NCI-H187 (cell line): ENCODE measurements around the gene EXD2.
"Not testable (repeated sequence)": the region's sequence is repeated elsewhere in the genome, so short reads cannot be mapped to it uniquely, and the experiment has no call there.

ENCODE experiments used
- DNase-seq, 2 experiments: peaks; one replicate each; lab custom pipeline; 2025; lab: John Stamatoyannopoulos, UW

EXD2 gene

DNA sequence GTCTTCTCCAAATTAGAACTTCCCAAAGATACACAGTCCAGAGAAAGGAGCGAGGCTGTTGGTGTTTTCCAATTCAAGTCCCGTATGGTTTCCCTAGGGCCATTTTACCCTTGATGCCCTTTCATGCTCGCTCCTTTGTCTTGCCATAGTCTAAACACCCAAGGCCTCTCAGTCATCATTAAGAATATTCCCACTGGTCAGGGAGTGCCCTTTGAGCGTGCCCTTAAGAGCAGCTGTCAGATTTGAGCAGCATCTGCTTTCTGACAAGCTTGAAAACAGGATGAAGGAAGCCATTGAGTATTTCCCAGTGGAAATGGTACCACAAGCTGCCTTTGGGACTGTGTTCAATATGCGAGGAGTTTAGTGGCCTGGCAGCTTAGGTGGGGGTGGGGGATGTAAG is 58.3 kb downstream of the EXD2 start:
- DNase-seq, result no peak

DNA sequence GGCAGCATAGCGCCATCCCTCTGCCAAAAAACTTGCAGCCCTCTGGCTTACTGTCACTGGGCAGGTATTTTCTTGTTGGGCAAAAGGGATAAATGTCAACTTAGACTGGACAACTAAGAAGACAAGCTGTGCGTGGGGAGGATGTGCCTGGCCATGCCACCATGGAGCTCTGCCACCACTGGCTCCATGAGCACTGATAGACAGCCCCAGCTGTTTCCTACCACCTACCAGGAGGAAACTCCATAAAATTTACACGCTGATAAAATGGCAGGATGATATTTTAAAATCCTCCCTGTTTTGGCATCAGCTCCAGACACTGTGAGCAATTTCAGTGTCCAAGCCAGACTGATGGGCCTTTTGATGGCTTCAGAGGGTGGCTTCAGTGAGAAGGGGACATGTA is 61.6 kb downstream of the EXD2 start:
- no peak for DNase-seq

DNA sequence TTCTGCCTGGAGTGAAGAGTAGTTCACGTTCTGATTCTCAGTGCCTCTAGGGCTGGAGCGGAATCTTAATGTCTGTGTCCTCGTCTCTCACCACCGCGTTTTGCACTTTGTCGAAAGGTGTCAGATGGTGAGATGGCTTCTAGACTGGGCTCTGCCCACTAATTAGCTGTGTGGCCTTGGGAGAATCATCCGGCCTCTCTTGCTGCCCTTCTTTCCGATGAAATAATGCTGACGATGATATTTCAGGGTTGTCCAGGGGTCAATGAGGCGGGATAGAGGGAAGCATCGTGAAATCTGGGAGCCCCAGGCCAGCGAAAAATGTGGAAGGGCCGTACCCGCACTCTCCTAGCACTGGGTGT is 67.8 kb downstream of the EXD2 start:
- no peak for DNase-seq

DNA sequence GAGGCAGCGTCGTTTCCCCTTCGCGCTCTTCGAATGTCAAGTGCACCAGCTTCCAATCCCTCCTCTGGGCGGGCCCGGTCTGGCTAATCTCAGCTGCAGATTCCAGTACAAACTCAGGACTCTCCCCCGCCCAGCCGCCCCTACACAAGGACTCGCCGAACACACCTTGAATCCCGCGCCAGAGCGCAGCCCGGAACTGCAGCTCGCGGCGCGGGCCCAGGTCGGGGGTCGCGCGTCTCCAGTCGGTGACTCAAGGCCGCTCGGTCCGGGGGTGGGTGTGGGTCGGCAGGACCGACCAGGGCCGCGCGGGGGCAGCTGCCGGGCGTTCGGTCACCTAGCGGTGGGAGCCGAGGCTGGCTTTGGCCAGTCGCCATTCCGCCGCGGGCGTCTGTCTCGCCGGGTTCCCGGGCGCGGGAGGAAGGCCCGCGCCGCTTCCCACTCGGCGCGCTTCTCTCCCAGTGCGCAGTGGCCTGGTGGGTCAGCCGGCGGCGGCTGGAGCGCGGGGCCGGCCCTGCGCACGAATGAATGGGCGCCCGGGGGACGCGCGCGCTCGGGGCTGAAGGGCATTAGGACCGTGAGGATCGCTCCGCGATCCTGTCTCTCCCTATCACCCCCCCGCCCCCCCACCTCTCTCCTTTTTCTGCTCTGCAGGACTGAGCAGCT is 68.4 kb downstream of the EXD2 start, which contains the start of gene GALNT16:
Gene GALNT16, plus strand, starts transcription at position 632 of the 663 bp plus-strand sequence. CDS start 133 bp downstream, outside the sequence.
- DNase-seq, result peak; percentile 57 to 68

DNA sequence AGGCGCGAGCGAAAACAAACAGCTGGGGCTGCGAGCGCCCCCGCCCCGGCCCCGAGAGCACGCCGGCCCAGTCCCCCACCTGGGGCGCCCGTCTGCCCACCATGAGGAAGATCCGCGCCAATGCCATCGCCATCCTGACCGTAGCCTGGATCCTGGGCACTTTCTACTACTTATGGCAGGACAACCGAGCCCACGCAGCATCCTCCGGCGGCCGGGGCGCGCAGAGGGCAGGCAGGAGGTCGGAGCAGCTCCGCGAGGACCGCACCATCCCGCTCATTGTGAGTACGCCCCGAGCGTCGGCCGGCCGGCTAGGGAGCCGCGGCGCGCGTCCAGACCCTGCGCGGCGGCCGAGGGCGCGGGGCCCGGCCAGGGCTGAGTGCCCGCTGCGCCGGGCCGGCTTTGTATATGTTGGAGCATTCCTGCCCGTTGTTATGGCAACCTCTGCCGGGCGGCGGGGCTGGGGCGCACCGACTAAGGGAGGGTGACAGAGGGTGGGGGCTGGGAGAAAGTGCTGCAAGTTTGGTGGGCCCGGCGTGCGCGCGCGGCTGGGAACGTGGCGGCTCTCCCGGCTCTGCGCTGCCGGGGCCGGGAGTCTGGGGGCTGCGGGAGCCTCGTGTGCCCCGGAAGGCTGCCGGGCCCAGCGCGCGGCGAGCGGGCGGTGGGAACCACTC is 69.0 kb downstream of the EXD2 start:
- no peak for DNase-seq

DNA sequence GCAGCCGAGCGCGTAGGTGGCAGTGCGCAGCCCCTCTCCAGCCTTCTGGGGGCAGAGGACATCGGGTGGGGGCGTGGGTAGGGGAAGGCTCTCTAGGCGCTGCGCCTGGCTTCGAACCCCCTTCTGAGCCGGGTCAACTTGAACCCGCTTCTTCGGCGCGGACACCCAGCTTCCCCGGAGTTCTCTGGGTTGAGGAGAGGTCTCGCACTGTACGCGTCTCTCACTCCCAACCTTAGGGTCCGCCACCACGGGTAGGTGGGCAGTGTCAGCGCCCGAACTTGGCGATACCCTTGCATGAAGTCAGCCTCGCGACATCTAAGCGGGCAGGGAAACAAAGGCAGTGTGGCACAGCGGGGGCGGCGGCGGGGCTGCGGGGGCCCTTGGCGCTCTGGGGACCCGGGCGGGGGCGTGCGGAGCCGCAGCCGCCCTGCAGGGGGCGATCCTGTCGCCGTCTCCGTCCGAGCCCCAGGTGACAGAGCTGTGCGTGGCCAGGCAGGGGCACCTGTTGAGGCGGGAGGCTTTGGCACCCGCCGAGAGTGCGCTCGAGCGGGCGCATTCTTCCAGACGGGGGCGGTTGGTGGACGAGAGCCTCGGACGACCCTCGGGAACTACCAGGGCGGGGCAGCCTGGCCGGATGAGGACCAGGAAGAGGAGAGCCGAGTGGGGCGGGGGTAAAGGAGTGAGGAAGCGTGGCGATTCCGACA is 69.7 kb downstream of the EXD2 start:
- DNase-seq, result peak; percentile 23 to 37

DNA sequence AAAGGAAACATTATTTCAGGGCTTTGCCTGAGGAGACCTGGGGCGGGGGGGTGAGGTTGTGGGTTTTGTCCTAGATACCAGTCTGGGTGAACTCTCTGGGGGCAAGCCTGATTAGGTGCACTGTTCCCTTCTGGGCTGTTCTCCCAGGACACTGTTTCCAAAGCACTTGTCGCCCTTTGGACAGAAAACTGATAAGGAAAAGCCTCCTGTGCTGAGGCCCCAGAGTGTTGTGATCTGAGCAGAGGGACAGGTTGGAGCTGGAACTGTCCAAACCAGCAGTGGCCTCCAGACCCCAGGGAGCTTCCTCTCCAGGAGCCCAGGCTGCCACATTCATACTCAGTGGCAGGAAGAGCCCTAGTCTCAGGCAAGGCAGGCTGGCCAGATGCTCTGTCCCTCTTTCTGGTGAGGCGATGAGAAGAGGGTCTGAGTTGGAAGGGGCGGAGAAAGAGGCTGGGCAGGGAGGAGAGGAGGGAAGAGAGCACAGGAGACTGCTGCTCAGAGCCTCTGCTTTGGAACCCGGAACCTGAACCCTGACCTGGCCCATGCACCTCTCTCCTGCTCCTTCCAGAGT is 70.5 kb downstream of the EXD2 start:
- DNase-seq, result no peak

DNA sequence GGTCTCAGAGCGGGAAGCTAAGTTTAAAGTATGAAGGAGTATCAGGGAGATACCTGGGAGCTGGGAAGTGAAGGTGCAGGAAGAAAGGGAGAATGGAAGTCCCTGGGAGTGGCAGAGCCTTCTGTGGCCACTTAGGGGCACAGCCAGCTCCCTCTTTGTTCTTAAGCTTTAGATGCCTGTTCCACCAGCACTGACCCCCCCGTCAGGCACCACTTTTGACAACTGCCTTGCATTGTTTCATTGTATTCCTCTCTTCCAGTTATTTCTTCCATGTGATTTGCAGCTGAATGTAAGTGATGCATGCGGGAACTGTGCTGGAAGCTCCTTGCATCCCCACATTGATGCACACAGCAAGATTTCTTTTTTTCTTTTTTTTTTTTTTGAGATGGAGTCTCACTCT is 71.2 kb downstream of the EXD2 start:
- no peak for DNase-seq

DNA sequence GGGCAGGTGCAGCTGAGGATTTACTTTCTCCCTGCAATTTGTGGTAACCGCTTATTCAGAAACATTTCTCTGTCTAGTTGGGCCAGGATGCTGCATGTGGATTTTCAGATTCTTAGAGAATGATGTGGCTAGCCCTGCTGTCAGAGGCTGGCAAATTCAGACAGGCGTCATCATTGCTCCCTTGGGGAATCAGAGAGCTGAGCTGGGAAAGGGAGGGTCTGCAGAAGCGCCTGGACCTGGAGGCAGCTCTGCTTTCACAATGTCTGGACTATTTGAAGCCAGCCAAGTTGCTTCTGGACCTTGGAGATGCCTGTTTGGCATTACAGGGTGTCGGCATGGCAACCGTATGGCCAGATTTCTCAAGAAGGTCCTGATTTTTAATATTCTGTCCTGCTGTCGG is 72.1 kb downstream of the EXD2 start:
- peak; percentile 49 to 66 for DNase-seq

DNA sequence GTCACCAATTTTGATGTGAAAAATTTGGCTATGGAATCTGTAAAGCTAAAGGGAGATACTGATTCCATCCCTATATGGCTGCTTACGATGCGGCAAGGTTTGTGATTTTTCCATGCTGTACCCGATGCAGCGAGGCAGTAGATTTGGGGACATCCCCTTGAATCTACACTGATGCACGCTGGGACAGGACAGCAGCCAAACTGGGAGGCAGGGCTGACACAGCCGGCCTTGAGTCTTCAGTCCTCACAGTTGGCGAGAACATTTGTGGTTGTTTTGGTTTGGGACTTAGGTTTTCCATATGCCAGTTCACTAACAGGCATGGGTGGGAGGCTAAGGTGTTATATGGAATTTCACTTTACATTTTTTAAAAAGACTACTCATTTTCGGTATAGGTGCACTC is 72.5 kb downstream of the EXD2 start:
- DNase-seq, result no peak

DNA sequence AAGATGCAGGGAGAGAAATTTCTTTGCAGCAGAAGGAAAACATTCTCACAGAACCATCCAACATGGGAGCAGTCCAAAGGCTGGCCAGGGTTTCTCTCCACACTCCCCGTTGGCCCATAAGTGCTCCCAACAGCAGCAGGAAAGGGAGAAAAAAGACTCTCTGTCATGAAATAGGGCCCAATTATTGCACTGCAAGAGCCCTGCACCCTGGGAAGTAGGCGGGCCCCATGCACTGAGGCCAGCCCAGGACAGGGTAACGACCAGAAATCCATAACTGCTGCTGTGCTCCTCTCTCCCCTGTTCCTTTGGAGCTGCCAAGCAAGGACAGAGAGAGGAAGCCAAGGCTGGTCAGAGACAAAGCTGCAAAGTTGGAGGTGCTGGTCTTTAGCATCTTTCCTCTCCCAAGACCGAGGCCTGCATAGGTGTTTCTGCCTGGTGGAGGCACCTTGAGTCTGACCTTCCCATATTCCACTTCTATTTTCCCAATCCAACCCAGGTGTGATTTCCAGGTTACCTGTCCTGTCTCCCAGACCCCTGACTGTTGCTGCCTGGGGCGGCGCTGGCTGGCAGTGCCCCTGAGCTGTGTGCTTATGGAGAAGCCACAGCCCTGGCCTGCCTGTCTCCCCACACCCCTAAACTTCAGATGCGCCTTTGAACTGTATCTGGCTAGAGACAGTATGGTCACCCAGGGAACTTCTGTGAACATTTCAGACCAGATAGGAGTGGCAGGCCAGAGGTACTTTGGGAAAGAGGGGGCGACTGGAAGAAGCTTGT is 75.5 kb downstream of the EXD2 start:
- no peak for DNase-seq

DNA sequence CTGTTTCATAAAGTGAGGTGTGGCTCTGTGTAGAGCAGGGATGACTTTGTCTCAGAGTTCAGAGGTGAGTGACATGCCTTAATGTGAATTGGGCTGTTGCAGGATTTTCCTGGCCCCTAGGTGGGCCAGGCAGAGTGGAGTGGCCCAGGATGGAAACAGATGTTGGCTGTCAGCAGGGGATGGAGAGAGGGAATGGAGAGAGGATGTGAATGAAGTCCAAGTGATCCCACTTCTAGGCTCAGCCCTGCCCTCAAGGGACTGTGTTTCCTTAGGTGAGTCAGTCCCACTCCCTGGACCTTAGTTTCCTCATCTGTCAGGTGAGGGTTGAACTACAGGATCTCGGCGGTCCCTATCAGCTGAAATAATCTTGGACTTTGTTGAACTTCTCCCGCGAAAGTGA is 76.2 kb downstream of the EXD2 start:
- no peak for DNase-seq

DNA sequence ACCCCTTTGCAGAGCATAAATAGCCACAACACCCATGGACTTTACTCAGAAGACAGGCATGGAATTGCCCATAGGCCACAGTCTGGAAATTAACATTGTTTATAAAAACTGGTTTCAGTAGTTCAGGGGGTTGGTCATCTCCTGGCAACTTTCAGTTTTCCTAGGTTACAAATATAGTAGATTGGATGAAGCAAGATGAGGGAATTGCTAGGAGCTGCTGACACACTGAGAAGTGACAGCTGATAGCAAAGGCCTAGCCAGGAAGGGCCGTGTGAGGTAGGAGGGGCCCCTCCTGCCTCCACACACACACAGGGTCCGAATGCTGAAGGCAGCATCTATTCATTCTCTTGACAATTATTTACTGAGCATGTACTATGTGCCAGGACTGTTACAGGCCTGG is 76.9 kb downstream of the EXD2 start:
- DNase-seq, result no peak

DNA sequence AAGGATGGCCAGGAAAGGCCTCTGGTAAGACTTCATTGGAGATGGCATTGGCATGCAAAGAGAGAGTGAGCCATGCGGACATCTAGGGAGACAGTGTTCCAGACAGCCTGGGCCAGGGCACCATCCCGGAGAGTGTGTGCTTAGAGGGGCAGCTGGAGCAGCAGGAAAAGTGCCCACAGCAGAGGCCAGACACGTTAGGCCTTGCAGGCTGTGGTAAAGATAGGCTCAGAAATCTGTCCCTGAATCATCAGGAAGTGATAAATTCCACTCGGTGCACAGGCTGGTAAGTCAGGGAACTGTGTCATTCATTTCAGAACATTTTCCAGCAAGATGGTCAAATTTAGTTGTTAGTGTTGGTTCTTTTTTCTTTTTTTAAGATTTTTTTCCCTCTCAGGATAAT is 77.5 kb downstream of the EXD2 start:
- DNase-seq, result no peak

DNA sequence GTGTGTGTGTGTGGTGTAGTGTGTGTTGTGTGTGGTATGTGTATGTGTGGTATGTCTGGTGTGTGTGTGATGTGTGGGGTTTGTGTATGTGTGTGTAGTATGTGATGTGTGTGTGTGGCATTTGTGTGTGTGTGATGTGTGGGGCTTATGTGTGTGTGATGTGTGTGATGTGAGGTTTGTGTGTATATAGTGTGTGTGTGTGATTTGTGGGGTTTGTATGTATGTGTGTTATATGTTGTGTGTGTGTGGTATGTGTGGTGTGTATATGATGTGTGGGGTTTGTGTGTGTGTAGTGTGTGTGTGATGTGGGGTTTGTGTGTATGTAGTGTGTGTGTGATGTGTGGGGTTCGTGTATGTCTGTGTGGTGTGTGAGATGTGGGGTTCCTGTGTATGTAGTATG is 78.1 kb downstream of the EXD2 start:
- no peak for DNase-seq

DNA sequence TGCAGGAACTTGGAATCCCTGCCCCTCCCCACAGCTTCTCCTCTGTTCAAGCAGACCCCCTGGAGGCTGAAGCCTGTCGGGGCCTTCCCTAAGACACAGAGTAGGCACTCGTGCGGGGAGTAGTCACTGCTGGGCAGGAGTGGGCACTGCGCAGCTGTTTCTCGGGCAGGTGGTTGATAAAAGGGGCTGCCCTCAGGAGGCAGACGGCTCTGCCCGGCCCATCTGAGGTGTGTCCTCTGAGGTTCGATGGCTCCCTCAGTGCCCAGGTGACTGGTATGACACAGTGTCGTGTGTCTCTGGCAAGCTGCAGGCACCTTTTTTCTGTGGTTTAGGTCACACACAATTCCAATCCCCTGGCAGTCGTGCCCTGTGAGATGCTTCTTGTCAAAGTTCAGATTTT is 78.8 kb downstream of the EXD2 start:
- DNase-seq, result no peak

DNA sequence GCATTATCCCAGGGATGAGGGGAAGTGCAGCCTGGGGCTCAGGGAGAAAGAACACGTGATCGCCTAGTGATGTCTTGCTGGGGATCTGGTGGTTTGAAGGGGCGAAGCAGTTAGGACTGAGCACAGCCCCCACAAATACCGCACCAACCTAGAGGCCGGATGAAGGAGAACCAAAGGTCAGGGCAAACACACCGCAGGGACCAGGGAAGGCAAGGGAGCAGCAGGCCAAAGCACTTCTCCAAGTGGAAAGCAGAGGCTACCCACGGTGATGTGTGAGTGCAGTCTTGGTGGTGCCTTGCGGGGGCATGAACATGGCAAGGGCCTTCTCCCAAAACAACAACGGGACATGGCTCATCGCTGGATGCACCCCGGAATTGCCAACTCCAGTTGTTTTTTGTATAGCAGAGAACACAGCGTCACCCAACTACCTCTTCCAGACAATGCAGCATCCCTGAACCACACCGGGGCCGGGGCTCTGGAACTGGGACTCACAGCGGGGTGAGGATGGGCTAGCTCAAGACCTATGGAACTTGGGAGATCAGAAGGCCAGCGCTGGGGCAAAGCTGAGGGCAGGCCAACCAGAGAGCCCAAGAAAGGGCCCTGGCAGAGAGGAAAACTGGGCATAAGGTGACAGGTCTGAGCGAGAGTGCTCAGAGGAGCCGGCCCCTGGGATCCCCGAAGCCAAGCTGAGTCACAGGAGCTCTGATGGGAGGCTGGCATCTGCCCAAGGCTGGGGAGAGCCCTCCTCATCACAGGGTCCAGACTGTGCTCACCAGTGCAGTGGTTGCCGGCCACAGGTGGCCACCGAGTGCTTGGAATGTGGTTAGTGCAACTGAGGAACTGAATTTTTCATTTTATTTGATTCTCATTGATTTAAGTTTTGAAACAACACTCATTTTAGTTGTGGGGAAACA is 79.8 kb downstream of the EXD2 start:
- no peak for DNase-seq

DNA sequence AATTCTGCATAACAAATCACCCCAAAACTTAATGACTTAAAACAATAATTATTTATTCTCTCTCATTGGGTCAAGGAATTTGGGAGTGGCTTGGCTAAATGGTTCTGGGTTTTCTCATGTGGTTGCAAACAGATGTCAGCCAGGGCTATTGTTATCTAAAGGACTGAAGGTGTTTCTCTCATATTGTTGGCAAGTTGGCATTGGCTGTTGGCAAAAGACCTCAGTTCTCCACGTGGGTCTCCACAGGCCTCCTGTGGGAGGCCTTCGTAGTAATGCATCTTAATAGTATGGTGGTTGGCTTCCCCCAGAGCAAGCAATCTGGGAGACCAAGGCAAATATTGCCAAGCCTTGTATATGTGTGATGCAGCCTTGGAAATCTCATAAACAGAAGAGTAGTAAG is 83.0 kb downstream of the EXD2 start:
- DNase-seq, result no peak

DNA sequence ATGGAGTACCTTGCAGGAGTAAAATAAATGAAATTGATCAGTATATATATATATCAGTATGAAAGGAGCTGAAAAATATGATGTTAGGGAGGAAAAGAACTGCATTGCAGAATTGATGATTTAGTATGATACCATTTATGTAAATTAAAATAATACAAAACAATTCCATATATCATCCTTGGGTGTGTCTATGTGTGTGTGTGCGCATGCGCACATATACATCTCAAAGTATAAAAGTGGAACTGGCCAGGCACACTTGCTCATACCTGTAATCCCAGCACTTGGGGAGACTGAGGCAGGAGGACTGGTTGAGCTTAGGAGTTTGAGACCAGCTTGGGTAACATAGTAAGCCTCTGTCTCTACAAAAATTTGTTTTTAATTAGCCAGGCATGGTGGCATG is 84.0 kb downstream of the EXD2 start:
- DNase-seq, result no peak

DNA sequence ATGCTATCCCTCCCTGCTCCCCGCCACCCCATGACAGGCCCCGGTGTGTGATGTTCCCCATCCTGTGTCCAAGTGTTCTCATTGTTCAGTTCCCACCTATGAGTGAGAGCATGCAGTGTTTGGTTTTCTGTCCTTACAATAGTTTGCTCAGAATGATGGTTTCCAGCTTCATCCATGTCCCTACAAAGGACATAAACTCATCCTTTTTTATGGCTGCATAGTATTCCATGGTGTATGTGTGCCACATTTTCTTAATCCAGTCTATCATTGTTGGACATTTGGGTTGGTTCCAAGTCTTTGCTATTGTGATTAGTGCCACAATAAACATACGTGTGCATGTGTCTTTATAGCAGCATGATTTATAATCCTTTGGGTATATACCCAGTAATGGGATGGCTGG is 86.1 kb downstream of the EXD2 start:
- not testable (repeated sequence) for DNase-seq

DNA sequence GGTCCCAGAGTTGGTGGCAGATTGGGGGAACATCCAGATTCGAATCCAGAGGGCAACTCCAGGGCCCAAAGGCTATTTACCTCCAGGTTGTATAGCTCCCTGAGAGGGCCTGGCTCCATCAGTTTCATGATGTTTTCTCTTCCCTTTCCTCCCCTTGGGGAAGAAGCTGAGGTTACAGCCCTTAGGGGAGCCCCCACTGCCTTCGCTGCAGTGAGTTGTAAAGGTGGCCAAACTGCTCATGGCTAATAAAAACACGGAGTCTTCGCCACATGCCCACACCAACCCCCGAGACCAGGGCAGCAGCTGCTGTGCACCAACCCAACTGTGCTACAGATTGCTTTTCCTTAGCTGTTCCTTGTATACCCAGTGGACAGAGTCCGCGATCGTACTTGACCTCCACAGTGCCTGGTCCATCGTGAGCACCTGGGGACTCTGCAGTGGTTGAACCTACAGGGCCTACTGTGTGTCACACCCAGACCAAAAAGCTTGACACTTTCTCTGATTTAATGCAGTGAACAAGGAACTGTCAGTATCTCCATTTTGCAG is 89.5 kb downstream of the EXD2 start:
- DNase-seq, result no peak
